HG03571 (cell line): ENCODE results near the gene MAP4K4.

Experiments
- ATAC-seq: cut with Tn5 transposase; IDR thresholded peaks from one replicate; pipeline ENCODE4 v1.9.1; 2021; ENCODE audit not compliant: unreplicated experiment

The MAP4K4 gene

DNA sequence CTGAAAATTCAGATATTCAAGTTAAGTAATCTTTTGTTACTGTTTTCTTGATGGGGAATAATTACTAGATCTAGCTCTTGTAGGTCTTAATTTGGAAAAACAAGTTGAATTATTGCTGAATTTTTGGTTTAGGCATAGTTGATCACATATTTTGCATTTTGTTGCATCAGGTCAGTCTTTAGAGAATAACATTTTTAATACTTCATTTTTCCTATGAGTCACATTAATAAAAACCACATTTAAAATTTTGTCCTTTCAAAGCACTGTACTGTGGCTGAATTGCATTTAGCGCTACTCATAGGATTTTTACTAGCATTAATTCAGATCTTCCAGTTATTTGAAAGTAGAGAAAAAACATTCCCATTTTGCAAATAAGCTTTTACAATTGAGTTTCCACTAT, 23.2 kb downstream of the MAP4K4 start:
- no peak for ATAC-seq

DNA sequence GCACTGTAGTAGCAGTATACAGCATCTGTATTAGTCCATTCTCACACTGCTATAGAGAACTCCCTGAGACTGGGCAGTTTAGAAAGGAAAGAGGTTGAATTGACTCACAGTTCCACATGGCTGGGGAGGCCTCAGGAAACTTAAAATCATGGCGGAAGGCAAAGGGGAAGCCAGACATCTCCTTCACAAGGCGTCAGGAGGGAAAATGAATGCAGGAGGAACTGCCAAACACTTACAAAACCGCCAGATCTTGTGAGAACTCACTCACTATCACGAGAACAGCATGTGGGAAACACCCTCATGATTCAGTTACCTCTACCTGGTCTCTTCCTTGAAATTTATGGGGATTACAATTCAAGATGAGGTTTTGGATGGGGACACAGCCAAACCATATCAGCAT, 25.4 kb downstream of the MAP4K4 start:
- ATAC-seq, result no peak

DNA sequence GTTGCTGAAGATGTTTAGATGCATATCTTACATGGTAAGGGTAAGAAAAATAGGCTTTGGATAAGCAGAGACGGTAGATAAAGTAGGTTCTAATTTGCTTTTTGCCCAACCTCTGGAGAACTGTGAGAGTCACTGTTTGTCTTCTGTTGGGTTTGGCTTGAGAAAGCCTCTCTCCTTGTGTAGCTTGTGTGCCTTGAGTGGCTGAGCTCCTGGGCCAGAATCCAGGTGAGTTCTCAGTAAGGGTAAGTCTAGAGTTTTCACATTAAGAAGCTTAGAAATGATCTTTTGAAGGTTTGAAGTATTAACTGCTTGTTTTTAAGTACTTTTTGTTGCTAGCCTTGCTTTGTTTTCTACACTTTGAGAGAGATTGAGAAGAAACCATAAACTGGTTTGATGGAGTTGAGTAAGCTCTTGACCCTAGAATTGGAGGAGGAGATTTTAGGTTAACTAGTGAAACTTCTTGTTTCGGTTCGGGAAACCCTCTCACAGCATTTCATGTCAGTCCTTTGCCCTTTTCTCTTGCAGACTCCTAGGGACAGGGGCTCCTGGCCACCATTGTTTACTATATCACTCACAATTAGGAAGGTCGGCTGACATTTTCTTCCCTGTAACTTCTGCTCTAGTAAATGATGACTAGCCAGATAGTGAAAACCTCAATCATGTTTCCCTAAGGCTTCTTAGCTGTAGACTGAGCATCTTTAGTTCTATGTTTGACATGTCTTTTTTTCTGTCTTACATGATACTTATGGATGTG, 26.0 kb downstream of the MAP4K4 start:
- ATAC-seq, result no peak

DNA sequence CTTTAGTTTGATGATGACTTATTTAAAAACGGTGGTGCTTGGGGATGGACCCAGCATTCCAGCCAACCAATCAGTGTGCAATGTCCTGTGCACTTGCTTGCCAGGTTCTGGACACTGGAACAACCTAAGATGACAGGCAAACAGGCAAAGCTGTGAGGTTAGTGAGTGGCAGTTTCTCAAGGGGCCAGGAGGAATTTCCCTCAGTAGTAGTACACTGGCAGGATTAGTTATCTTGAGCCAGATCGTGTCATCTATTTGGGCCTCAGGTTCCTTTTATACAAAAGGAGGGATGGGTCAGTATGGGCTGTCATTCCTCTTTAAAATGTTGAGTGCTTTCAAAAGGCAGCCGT, 26.6 kb downstream of the MAP4K4 start:
- ATAC-seq, result no peak

DNA sequence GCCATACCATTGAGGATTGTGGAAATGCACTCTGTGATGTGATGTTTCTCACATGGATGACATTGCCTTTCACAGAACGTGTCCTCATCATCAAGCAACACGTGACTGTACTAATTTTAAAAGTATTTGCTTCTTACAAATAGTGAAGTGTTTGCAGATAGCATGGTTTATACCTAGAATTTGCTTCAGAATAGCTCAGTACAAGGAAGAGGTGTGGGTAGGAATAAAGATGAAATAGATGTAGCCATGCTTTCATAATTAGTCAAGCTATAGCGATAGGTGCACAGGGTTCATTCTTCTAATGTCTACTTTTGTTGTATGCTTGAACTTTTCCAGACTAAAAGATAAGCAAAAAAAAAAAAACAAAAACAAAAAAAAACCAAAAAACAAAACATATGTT, 27.5 kb downstream of the MAP4K4 start:
- ATAC-seq, result no peak

DNA sequence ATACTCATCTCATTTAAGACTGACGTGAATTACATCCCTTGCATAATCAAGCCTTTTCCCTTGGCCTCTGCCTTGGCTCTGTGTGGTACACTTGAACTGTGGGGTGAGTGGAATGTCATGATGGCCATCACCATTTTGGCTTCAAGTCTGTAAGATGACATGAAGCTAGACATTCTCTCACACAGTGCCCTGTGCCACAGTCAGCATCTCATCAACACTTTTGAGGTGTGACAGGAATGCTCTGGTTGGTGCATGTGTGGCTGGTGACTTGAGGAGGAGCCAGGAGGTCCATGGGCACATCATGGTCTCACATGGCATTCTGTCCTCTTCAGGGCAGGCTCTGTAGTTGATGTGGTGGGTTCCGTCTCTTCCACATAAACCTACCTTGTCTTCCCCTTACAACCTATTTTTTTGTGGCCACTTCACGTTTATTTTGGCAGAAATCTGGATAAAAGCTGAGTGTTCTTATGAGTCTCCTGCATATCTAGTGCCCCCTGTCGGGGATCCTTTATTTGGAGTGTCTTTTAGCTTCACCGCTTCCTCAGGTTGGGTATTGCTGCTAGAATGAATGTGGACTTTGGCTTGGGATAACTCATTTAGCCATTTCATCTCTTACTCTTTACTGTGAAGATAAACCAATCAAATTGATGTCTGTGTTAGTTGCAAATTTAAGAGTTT, 28.1 kb downstream of the MAP4K4 start:
- ATAC-seq, result no peak

DNA sequence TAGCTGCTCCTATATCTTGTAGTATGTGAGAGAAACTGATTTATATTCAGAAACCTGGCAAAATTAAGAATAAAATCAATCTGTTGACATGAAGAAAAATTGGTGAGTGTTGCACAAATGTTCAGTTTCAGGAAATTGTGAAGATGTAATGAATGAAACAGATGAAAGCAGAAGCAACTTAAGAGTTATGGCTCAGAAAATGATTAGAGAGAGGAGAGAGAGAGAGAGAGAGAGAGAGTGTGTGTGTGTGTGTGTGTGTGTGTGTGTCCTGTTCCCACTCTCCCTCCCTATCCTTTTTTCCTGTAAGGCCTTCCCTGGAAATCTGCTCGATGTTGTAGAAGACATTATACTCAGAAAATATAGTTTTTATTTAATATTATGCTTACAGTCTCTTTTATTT, 31.4 kb downstream of the MAP4K4 start:
- ATAC-seq, result no peak

DNA sequence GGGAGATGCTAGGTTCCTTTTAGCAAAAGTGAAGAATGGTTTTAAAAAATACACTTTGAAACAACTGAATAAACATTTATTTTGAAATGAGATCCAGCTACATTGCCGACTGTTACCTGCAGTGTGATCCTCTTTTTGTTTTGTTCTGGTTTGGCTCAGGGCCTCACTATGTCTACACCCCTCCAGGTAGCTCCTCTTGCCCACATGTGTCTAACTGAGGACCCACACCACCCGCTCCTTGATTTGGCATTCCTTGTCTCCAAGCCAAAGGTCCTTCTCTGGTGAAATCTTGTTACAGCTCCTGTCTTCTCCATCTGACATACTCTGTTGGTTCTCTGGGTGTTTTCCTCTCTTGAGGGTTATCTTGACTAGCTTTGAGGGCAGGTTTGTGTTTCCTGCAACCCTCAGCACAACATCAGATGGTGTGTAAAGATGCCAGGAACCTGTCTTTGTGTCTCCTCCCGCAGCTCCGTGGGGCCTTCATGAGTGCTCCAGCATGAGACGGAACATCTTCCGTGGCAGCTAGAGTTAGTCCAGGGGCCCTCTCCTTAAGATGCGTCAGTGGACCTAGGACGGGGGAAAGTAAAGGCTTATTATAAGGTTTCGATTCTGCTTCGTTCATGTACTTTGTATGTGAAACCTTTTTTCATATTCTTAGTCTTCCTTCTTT, 32.1 kb downstream of the MAP4K4 start:
- ATAC-seq, result no peak

DNA sequence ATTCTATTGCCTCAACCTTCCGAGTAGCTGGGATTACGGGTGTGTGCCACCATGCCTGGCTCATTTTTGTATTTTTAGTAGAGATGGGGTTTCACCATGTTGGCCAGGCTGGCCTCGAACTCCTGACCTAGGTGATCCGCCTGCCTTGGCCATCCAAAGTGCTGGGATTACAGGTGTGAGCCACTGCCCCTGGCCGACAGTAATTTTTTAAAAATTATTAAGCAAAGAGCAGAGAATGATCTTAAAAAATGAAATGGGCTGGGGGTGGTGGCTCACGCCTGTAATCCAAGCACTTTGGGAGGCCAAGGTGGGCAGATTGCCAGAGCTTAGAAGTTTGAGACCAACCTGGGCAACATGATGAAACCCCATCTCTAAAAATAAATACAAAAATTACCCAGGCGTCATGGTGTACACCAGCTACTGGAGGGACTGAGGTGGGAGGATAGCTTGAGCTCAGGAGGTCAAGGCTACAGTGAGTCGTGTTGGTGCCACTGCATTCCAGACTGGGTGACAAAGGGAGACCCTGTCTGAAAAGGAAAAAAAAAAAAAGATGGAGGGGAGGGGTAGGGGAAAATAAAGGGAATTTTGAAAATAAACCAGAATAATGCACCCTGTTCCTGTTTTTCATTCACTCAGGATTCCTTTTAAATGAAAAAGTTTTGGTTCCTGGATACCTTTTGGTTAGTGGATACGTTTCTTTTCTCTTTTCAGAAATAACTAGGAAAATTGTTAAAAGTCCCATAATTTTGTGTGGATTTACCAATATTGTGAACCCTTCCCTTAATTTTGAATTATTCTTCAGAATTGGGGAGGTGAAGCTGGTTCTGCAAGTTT, 33.9 kb downstream of the MAP4K4 start:
- ATAC-seq, result no peak

DNA sequence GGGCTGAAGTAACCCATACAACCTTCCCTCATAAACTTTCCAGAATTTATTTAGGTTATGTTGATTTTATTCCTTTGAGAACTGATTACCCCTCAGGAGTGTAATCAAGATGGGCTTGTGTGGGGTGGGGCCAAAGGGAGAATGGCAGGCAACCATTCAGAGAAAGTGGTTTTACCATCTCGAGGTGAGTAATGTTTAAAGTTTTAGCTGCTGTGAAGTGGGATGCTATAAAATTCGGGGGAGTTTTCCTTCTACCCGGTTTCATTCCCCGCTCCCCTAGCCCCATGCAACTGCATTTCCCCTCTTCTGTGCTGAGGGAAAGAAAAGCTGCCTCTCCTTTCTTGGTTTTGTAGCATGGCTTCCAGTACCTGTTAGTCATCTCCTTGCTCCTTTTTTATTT, 34.7 kb downstream of the MAP4K4 start:
- no peak for ATAC-seq

DNA sequence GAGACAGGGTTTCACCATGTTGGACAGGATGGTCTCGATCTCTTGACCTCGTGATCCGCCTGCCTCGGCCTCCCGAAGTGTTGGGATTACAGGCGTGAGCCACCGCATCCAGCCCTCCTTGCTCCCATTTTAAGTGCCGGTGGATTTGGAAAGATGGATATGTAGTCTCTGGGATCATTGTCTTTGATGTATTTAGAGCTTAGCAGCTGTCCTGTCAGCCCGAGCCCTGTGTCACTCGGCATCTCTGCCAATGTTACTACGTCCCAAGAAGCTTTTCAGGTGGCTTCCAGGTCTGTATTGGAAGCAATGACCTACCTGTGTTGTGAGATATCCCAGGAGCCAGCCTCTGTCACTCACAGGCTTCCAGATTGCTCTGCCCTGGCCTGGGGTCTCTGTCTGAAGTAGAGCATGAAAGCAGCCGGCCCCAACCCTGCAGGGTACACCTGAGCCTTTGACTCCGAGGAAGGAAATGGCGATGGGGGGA, 35.3 kb downstream of the MAP4K4 start:
- no peak for ATAC-seq

DNA sequence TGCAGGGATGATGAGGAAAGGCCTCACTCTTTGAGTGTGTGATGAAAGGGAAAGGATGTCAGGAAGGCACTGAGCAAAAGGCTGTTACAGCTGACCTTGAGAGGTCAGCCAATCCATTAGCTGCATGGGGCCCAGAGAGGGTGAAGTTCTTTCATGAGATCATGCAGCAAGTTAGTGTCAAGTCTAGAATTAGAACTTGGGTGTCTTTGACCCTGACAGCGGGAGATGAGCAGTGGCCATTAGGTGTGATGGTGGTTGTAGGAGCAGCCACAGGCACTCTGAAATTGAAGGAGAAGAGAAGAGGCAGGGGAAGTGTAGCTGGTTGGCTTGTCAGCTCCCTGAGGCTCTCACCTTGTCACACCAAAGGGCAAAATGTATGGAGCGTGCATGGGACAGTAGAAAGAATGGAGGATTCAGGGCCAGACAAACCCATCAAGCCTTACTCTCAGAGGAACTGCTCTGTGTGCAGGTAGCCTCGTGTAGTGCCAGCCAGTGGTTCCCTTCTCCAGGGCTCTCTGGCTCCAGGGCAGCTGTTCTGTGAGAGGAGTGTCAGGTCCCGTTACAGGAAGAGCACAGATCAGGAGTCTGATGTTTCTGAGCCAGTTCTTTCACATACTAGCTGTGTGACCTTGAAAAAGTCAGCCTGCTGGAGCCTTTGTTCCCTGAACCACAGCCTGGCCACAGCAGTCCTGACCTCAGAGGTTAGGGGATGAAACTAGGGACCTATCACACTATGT, 35.9 kb downstream of the MAP4K4 start:
- no peak for ATAC-seq

DNA sequence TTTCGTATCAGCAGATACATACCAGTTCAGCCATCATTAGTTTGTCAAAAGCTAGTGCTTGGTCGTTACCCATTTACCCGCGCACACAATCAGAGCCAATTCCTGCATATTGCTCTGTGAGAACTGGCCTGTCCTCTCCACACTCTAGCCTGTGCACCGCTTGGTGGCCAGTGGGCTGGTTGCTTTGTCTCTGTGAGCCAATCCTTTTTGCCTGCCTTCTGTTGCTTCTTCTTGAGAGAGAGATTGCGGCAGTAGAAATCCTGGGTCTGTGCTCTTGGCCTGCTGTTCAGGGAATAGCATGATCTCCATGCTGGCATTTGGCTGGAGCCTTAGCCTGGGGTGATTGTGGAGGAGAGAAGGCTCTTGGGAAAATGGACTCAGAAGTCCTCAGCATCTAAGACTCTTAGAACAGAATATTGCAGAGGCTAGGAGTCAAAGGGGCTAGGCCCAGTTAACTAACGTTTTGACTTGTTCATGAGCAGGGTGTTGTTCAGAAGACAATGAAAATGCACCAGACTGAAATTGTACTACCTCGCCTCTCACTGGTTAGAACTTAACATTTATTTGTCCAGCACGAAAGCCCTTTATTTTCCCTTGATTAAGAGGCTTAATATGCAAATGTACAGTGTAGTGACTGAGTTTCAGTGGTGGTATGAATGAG, 37.1 kb downstream of the MAP4K4 start:
- no peak for ATAC-seq

DNA sequence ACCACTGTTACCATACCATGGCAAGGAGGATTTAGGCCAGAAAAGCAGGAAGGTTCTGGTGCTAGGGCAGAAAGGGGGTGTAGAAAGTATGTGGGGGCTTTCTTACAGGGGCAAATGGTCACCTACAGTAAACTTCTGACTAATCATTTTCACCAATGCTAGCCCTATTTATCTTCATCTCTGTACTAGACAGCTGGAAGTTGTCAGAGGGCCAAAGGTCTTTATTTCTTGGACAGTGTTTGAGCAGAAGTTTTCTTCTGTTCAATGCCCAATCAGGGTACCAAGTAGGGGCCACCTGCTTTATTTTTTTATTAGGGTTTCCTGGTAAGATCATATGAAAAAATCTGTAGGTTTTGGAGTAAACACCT, 37.6 kb downstream of the MAP4K4 start:
- ATAC-seq, result no peak

DNA sequence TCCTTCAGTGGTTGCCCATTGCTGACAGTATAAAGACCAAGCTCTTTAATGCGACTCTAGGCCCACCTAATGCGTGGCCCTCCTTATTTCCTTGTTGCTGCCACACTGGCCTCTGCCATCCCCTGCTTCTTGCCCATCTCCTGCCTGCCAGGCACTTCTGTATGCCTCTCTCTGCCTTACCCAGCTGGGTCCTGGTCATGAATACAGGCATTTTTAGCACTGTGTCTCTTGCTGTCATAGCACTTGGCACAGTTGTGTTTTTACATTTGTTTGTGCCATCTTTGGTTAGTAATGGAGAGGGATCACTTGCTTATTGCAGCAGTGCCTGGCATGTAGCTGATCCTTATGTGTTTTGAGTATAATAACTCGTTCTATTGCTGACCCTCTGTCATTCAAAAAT, 38.7 kb downstream of the MAP4K4 start:
- ATAC-seq, result no peak

DNA sequence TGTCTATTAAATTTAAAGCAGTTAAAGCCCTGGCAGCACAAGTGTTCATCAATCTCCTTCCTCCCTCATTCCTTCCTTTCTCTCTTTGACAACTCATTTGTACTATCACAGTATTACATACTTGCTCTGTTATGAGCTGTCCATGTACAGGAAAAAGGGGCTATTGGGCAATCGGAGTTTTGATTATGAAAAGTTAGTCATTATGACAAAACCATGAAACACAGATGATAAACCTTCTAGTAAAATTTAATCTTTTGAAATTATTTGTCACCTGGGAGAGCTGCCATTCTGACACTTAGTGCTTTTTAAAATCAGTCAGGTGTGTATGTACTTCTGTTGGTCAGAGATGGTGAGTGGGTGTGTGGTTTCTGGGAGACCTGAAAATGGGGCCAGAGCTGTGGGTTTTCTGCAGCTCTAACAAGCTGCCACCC, 39.4 kb downstream of the MAP4K4 start:
- no peak for ATAC-seq

DNA sequence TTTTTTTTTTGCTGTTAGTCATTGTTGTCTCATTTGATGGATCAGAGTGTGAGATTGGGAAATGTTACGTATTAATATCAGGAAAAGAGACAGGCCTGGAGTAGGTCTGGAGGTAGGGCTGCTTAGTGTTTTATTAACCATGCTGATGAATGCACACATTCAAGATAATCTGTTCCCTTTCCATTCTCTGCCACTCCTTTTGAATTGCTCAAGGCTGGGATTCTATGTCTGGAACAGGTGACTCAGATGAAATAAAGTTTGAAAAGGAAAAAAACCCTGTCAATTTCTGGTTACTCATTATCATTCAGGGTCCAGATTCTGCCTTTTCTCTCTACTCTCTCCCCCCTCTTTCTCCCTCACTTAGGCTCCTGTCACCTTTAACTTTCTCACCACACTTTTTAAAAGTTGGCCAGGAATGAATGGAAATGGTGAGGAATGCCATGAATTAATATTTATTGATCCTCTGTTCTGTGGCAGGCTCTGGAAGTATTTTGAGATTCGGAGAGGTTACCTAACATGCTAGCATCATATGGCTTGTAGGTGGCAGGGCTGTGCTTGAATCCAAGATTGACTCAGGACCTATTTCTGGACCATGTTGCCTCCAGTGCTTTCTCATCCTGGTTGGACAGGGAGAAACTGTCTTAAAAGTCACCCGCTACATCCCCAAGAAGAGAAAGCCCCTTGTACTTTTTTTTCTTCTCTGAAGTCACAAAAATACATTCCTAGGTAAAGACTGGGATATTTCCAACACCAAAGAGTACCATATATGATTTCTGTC, 40.2 kb downstream of the MAP4K4 start:
- no peak for ATAC-seq

DNA sequence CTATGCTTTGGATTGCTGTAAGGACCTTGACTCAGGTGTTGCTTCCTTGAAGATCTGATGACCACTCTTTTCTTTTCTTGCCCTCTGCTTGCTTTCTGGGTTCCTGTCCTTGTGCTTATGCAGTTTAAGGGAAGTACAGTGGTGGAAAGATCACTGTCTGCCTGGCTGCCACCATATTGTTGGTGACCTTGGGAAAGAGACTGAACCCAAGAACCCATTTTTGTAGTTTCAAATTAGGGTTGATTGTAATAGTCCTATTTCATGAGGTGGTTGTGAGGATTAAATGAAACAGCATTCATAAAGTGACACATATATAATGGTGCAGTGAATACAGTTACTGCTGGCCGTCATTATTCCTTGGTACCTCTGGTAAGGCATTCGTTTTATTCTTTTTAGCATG, 41.1 kb downstream of the MAP4K4 start:
- no peak for ATAC-seq

DNA sequence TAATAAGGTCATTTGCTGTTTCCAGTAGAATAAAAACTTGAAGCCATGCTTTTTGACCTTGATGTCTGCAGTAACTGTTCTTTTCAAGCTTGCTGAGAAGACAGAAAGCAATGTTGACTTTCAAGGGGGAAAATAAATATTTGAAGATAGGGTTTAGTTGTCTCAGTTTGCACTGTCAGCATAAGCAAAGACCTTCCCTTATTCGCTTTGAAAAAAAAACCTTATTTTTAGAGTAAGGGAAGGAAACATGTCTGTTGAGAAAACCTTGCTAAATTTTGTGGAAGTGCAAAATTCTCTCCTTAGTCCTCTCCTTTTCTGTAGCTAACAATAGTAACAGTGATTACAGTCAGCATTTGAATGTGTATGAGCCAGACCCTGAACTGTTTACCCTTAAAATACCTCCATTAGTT, 43.1 kb downstream of the MAP4K4 start:
- no peak for ATAC-seq
